Kidney (tissue), 14 donors: ENCODE results near the gene NEURL1. TPM values are rescaled to one million over a fixed set of nuclear protein-coding genes. Genes with fewer than 3 reads are reported as not detected.
"Not testable (repeated sequence)": the region's sequence is repeated elsewhere in the genome, so short reads cannot be mapped to it uniquely, and the experiment has no call there.

Source experiments
- DNase-seq, 5 donors: peaks; one replicate each; pipeline ENCODE4 v3.0.0-alpha.2; 2013 to 2020
- FAIRE-seq: peaks from 2 replicates; lab custom pipeline; 2012; peaks lifted over from hg19 to GRCh38; lab: Jason Lieb, UNC
- H3K27ac ChIP-seq, 2 donors: one replicate each; pipeline ENCODE4 v1.7.0; 2013; ENCODE audit warnings: low read depth in 2 of 2, low read length in 2 of 2, inconsistent platforms in 1 of 2
- H3K27me3 ChIP-seq: one replicate; pipeline ENCODE4 v1.7.1; 2013; ENCODE audit warnings: low read length, inconsistent platforms; ENCODE audit not compliant: control insufficient read depth, insufficient read depth
- H3K36me3 ChIP-seq, 3 donors: one replicate each; pipeline versions ENCODE4 v1.7.0 to v1.7.1; 2013; ENCODE audit warnings: low read length in 3 of 3, control low read depth in 1 of 3, inconsistent platforms in 1 of 3; ENCODE audit not compliant: insufficient read depth in 3 of 3, control insufficient read depth in 2 of 3
- H3K4me1 ChIP-seq, 3 donors: one replicate each; pipeline versions ENCODE4 v1.7.0 to v1.7.1; 2013; ENCODE audit warnings: low read length in 3 of 3, inconsistent platforms in 1 of 3, low read depth in 1 of 3; ENCODE audit not compliant: control insufficient read depth in 2 of 3, insufficient read depth in 2 of 3
- H3K4me3 ChIP-seq, 3 donors: one replicate each; pipeline versions ENCODE4 v1.7.0 to v1.8.1; 2013; ENCODE audit warnings: low read length in 3 of 3, control low read depth in 1 of 3, inconsistent platforms in 1 of 3
- H3K9ac ChIP-seq, 3 donors: one replicate each; pipeline versions ENCODE4 v1.7.0 to v1.7.1; 2013; ENCODE audit warnings: low read length in 3 of 3, control low read depth in 1 of 3, inconsistent platforms in 1 of 3
- H3K9me3 ChIP-seq, 3 donors: one replicate each; pipeline versions ENCODE4 v1.7.0 to v1.7.1; 2013; ENCODE audit warnings: low read length in 3 of 3, control low read depth in 1 of 3, inconsistent platforms in 1 of 3; ENCODE audit not compliant: control insufficient read depth in 2 of 3, insufficient read depth in 1 of 3
- CTCF ChIP-seq: IDR thresholded peaks from 3 replicates; pipeline ENCODE4 v1.5.1; 2012; ENCODE audit warnings: mild to moderate bottlenecking, moderate library complexity, borderline replicate concordance; ENCODE audit not compliant: insufficient read depth; ENCODE audit errors: extremely low read depth
- intact Hi-C: fragments of 100-400 bp; cut with DNase I; formaldehyde crosslinking; loops from one replicate; pipeline ENCODE4 v1.11.1; 2022
- polyA plus RNA-seq: library from polyadenylated mRNA; stranded (reverse); fragments of 350-450 nt; fragmentation: Illumina TruSeq; extraction: RNeasy Lipid Tissue Mini Kit (QIAGEN cat#74804); gene quantifications from one replicate; pipeline ENCODE4 v1.2.3, GENCODE V29; 2014; ENCODE audit warnings: low read depth, low replicate concordance; ENCODE audit not compliant: insufficient read depth
- total RNA-seq: library from RNA; stranded (reverse); fragmentation: NEBNext Ultra II Directional; extraction: Animal tissue kit (Norgen Biotek cat#: 25700); gene quantifications from one replicate; pipeline ENCODE4 v1.2.1, GENCODE V29; 2021
- donor health status: control.
- donor health status: control.
- donor health status: control.
- donor health status: control.
- donor health status: control.
- donor health status: DM: yes; HTN: yes; CAD: no.
- donor health status: Normal renal cell carcinoma (clear cell type).

The NEURL1 gene
- total and polyA plus RNA-seq, 2 donors from 2014 or later, result 1.2 TPM

GRCh38 chr10:103480521-103480920 is 13.0 kb upstream of the NEURL1 start:
- Histone ChIP-seq H3K9ac (no peak overlapping the region), H3K9me3 (no peaks in the 10 kb centered on the region), H3K27me3 (no peaks in the 10 kb centered on the region), H3K36me3 (no peaks in the 10 kb centered on the region), H3K4me1 (no peaks in the 10 kb centered on the region), H3K4me3 (no peak overlapping the region), H3K27ac (no peak overlapping the region)
- no peak for DNase-seq
- intact Hi-C loops, result no loop called here
- TF ChIP-seq CTCF, result no peak
- FAIRE-seq, result no peak

- H3K4me1 ChIP-seq, result no peaks in the 10 kb centered on the region
- no peaks in the 10 kb centered on the region for H3K36me3 ChIP-seq
- intact Hi-C loops, result no loop called here
- H3K9me3 ChIP-seq, result no peaks in the 10 kb centered on the region
- peak in 2 of 5 donors; percentile 64 to 69 for DNase-seq
- peak; percentile 27 for TF ChIP-seq CTCF
- no peak overlapping the region for H3K27ac ChIP-seq
- H3K4me3 ChIP-seq, result no peak overlapping the region
- no peaks in the 10 kb centered on the region for H3K27me3 ChIP-seq
- no peak overlapping the region for H3K9ac ChIP-seq
- FAIRE-seq, result peak; percentile 33
Observed at GRCh38 chr10:103481974-103482531, 11.5 kb upstream of the NEURL1 start.

DNA sequence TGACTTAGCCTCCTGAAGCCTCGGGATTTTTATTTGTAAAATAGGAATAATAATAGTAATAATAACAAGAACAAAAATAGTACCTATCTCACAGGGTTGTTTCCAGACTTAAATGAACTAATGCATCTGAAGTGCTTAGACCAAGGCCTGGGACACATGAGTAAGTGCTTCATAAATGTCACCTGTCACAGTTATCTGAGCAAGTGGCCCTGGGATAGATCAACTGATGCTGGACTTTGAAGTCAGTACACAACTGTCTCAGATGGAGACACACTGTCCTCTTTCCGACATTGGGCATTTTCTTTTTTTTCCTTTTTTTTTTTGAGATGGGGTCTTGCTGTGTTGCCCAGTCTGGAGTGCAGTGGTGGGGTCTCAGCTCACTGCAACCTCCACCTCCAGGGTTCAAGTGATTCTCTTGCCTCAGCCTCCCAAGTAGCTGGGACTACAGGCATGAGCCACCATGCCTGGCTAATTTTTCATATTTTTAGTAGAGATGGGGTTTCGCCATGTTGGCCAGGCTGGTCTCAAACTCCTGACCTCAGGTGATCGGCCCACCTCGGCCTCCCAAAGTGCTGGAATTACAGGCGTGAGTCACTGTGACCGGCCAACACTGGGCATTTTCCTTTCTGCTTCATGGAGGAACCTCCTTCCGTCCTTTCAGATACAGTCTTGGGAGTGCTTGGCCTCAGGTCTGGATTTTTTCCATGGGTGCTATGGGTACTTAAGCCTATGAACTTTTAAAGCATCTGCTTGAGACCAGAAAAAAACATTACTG is 6.7 kb upstream of the NEURL1 start:
- intact Hi-C loops, result loop anchor here (5.0 kb wide), 1 partner anchor 70 kb away; no protein-coding TSS in a partner anchor
- not testable (repeated sequence) for H3K9ac ChIP-seq, H3K9me3 ChIP-seq, FAIRE-seq, H3K27me3 ChIP-seq, H3K4me1 ChIP-seq, DNase-seq, H3K4me3 ChIP-seq, H3K36me3 ChIP-seq, H3K27ac ChIP-seq

- Histone ChIP-seq H3K27me3 (no peaks in the 10 kb centered on the region), H3K27ac (no peak overlapping the region), H3K9me3 (no peaks in the 10 kb centered on the region), H3K36me3 (no peaks in the 10 kb centered on the region), H3K4me1 (peaks cover 0 to 2% (median 0%) of the 10 kb centered on the region in 3 donors), H3K9ac (no peak overlapping the region), H3K4me3 (no peak overlapping the region)
- no peak for TF ChIP-seq CTCF
- intact Hi-C loops, result loop anchor here (5.0 kb wide), 1 partner anchor 70 kb away; no protein-coding TSS in a partner anchor
- no peak for FAIRE-seq
- DNase-seq, result no peak
Observed at GRCh38 chr10:103487410-103487708, 6.1 kb upstream of the NEURL1 start.
